ENCODE measurements around the gene AASDH.

The AASDH gene

GRCh38 chr4:56301181-56301996 lies 85.9 kb downstream of the AASDH start:
- ChIA-PET POLR2A (interaction anchor here (1.2 kb wide), 1 partner anchor 352 kb away, joined by 3 read pairs; the partner anchor contains the start of gene CEP135), CTCF (interaction anchor here (0.6 to 0.7 kb wide), 5 partner anchors 337 to 903 kb away, joined by 3 to 6 read pairs (median 3); no protein-coding TSS in a partner anchor)
- DNase-seq (ENCODE audit: extremely low spot score), result peak; percentile 75
- no peak for TF ChIP-seq NFRKB (IDR thresholded peaks at IDR 0.05)
- TF ChIP-seq ELF4 (IDR thresholded peaks at IDR 0.05), result no peak

DNA sequence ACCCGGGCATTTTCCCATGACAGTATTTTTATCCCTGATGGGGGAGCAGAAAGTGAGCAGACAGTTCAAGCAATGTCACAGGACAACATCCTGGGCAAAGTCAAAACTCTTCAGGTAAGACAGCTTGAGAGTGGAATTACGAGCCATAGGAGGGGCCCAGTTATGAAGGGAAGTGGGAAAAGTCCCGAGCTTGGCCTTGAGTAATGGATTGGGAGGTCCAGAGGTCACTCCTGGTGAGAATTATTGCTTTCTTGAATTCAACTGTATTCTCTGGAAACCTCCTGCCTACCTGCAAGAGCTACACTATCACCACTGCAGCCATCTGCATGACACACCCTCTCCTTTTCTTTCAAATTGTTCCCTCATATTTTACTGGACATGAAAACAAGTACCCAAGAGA lies 89.1 kb downstream of the AASDH start:
- no peak for TF ChIP-seq BHLHE40 (IDR thresholded peaks at IDR 0.05; ENCODE audit: borderline replicate concordance)
- no peak for TF ChIP-seq CTBP1 (IDR thresholded peaks at IDR 0.05; ENCODE audit: borderline replicate concordance)
- TF ChIP-seq FOXM1 (IDR thresholded peaks at IDR 0.05; ENCODE audit: borderline replicate concordance), result no peak
- TF ChIP-seq, protein P1, sequence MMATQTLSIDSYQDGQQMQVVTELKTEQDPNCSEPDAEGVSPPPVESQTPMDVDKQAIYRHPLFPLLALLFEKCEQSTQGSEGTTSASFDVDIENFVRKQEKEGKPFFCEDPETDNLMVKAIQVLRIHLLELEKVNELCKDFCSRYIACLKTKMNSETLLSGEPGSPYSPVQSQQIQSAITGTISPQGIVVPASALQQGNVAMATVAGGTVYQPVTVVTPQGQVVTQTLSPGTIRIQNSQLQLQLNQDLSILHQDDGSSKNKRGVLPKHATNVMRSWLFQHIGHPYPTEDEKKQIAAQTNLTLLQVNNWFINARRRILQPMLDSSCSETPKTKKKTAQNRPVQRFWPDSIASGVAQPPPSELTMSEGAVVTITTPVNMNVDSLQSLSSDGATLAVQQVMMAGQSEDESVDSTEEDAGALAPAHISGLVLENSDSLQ (IDR thresholded peaks at IDR 0.05), result no peak
- TF ChIP-seq SUZ12 (IDR thresholded peaks at IDR 0.05), result no peak
- no peak for TF ChIP-seq LEF1 (IDR thresholded peaks at IDR 0.05; ENCODE audit: borderline replicate concordance)
- no peak for TF ChIP-seq SP1 (IDR thresholded peaks at IDR 0.05)
- no peak for DNase-seq (ENCODE audit: extremely low spot score)
- ChIA-PET CTCF (no interaction called here), POLR2A (interaction anchor here (0.5 kb wide), 1 partner anchor 23 kb away, joined by 4 read pairs; no protein-coding TSS in a partner anchor)

DNA sequence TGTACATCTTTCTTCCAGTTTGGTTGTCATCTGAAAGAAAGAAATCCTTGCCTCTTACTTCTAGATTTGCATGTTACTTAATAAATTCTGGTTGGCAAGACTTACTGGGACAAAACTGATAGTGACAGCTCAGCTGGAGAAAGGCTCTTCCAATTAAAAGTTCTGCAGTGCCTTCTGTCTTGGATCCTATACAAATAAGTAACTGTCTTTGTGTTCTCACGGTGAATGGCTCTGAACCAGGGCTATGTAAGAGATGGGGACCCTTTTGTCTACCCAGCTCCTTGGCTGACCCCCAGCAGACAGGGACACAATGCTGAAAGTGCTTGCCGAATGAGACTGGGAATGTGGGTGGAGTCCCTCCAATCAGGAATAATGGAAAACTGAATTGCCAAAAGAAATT lies 89.5 kb downstream of the AASDH start:
- ChIA-PET CTCF (no interaction called here), POLR2A (no interaction called here)
- DNase-seq (ENCODE audit: extremely low spot score), result no peak
- TF ChIP-seq CTBP1 (IDR thresholded peaks at IDR 0.05; ENCODE audit: borderline replicate concordance) (no peak), ZNF384 (IDR thresholded peaks at IDR 0.05) (no peak), ARNT (IDR thresholded peaks at IDR 0.05) (no peak), SP1 (IDR thresholded peaks at IDR 0.05) (no peak), LEF1 (IDR thresholded peaks at IDR 0.05; ENCODE audit: borderline replicate concordance) (no peak), FOXM1 (IDR thresholded peaks at IDR 0.05; ENCODE audit: borderline replicate concordance) (no peak), TARDBP (IDR thresholded peaks at IDR 0.05) (no peak), SUZ12 (IDR thresholded peaks at IDR 0.05) (no peak), HDGF (IDR thresholded peaks at IDR 0.05; ENCODE audit: borderline replicate concordance) (no peak), FOXK2 (IDR thresholded peaks at IDR 0.05) (no peak), L3MBTL2 (conservative IDR thresholded peaks at IDR 0.05) (no peak), BHLHE40 (IDR thresholded peaks at IDR 0.05; ENCODE audit: borderline replicate concordance) (no peak)
- TF ChIP-seq, protein P1 (IDR thresholded peaks at IDR 0.05), result no peak

- DNase-seq (ENCODE audit: extremely low spot score), result no peak
- POLR2A ChIA-PET, result no interaction called here
- TF ChIP-seq, protein P1 (IDR thresholded peaks at IDR 0.05), result no peak
- no peak for TF ChIP-seq FOXK2 (IDR thresholded peaks at IDR 0.05)
- no peak for TF ChIP-seq CTBP1 (IDR thresholded peaks at IDR 0.05; ENCODE audit: borderline replicate concordance)
- no peak for TF ChIP-seq ELF4 (IDR thresholded peaks at IDR 0.05)
- TF ChIP-seq LEF1 (IDR thresholded peaks at IDR 0.05; ENCODE audit: borderline replicate concordance), result no peak
- no peak for TF ChIP-seq L3MBTL2 (conservative IDR thresholded peaks at IDR 0.05)
- no peak for TF ChIP-seq FOXA1 (IDR thresholded peaks at IDR 0.05)
- no peak for TF ChIP-seq ZNF384 (IDR thresholded peaks at IDR 0.05)
- no peak for TF ChIP-seq NFRKB (IDR thresholded peaks at IDR 0.05)
- TF ChIP-seq TARDBP (IDR thresholded peaks at IDR 0.05), result no peak
- TF ChIP-seq BHLHE40 (IDR thresholded peaks at IDR 0.05; ENCODE audit: borderline replicate concordance), result no peak
- TF ChIP-seq HDGF (IDR thresholded peaks at IDR 0.05; ENCODE audit: borderline replicate concordance), result no peak
- TF ChIP-seq ARNT (IDR thresholded peaks at IDR 0.05), result no peak
- no peak for TF ChIP-seq SUZ12 (IDR thresholded peaks at IDR 0.05)
- no peak for TF ChIP-seq FOXM1 (IDR thresholded peaks at IDR 0.05; ENCODE audit: borderline replicate concordance)
- no peak for TF ChIP-seq SP1 (IDR thresholded peaks at IDR 0.05)
Observed at GRCh38 chr4:56296526-56296925, 90.8 kb downstream of the AASDH start.

DNA sequence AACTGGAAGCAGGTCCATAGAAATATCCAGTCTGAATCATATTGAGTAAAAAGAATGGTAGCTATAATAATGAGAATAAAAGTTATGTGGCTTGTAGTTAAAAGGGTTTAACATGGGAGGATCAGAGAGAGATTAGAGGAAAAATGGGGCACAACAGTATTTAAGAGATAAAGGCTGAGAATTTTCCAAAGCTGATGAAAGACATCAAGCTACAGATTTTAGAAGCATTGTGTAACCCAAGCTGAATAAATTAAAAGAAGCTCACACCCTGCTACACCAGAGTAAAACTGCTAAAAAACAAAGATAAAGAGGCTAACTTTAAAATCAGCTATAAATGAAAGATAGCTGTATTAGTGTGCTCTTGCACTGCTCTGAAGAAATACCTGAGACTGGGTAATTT lies 94.2 kb downstream of the AASDH start:
- TF ChIP-seq ZNF384 (IDR thresholded peaks at IDR 0.05) (no peak), HDGF (IDR thresholded peaks at IDR 0.05; ENCODE audit: borderline replicate concordance) (no peak), FOXM1 (IDR thresholded peaks at IDR 0.05; ENCODE audit: borderline replicate concordance) (no peak), LEF1 (IDR thresholded peaks at IDR 0.05; ENCODE audit: borderline replicate concordance) (no peak), SUZ12 (IDR thresholded peaks at IDR 0.05) (no peak), ELF4 (IDR thresholded peaks at IDR 0.05) (no peak), ARNT (IDR thresholded peaks at IDR 0.05) (no peak), FOXK2 (IDR thresholded peaks at IDR 0.05) (no peak), CTBP1 (IDR thresholded peaks at IDR 0.05; ENCODE audit: borderline replicate concordance) (no peak), SP1 (IDR thresholded peaks at IDR 0.05) (no peak), NFRKB (IDR thresholded peaks at IDR 0.05) (no peak), L3MBTL2 (conservative IDR thresholded peaks at IDR 0.05) (no peak), FOXA1 (IDR thresholded peaks at IDR 0.05) (no peak), TARDBP (IDR thresholded peaks at IDR 0.05) (no peak), BHLHE40 (IDR thresholded peaks at IDR 0.05; ENCODE audit: borderline replicate concordance) (no peak)
- TF ChIP-seq, protein P1 (IDR thresholded peaks at IDR 0.05), result no peak
- no peak for DNase-seq (ENCODE audit: extremely low spot score)
- ChIA-PET CTCF (no interaction called here), POLR2A (no interaction called here)

More at GRCh38 chr4:56296526-56296925, 90.8 kb downstream of the AASDH start:
- CTCF ChIA-PET, result no interaction called here
